Neural progenitor cell (in vitro differentiated cells): Measurements from ENCODE around the gene ARHGAP15.

ENCODE experiments used
- CTCF ChIP-seq: fragments of 200-600 bp; sonication (generic); IDR thresholded peaks from 2 replicates; pipeline ENCODE4 v1.5.1; 2017; ENCODE audit warnings: antibody characterized with exemption, mild to moderate bottlenecking
- EZH2 ChIP-seq: fragments of 200-600 bp; sonication (generic); IDR thresholded peaks from 2 replicates; pipeline ENCODE4 v1.6.1; 2017; ENCODE audit warnings: antibody characterized with exemption, mild to moderate bottlenecking, moderate library complexity

GRCh38 chr2:143171817-143172216, 42.6 kb downstream of the ARHGAP15 start:
- peak; percentile 61 for TF ChIP-seq CTCF
- TF ChIP-seq EZH2: no peak
